Right lobe of liver (tissue), 6 donors: ENCODE data around the gene TMEM245. TPM values are rescaled to one million over a fixed set of nuclear protein-coding genes. Genes with fewer than 3 reads are reported as not detected.

ENCODE experiments used
- ATAC-seq, 4 donors: fragments of 200-7000 bp; cut with Tn5 transposase; one replicate each; pipeline ENCODE4 v1.9.1; 2020; ENCODE audit warnings: mild to moderate bottlenecking in 4 of 4, moderate library complexity in 4 of 4
- DNase-seq, 3 donors: peaks; one replicate each; pipeline ENCODE4 v3.0.0-alpha.2; 2020
- H3K27ac ChIP-seq, 3 donors: fragments of 200-600 bp; one replicate each; pipeline ENCODE4 v1.8.0; 2022
- H3K27me3 ChIP-seq, 2 donors: fragments of 200-600 bp; one replicate each; pipeline ENCODE4 v1.8.0; 2022
- H3K36me3 ChIP-seq, 4 donors: fragments of 200-600 bp; sonication (generic) in 1 of 4; one replicate each; pipeline versions ENCODE4 v1.5.1 to v1.8.0; 2017 to 2022; ENCODE audit warnings: control low read depth in 1 of 4
- H3K4me1 ChIP-seq, 4 donors: fragments of 200-600 bp; sonication (generic) in 1 of 4; one replicate each; pipeline versions ENCODE4 v1.5.1 to v1.8.0; 2017 to 2022; ENCODE audit warnings: control low read depth in 1 of 4
- H3K4me3 ChIP-seq, 3 donors: fragments of 200-600 bp; one replicate each; pipeline ENCODE4 v1.8.0; 2022
- H3K9me3 ChIP-seq, 4 donors: fragments of 200-600 bp; sonication (generic) in 1 of 4; one replicate each; pipeline versions ENCODE4 v1.5.1 to v1.8.0; 2017 to 2022; ENCODE audit warnings: control low read depth in 1 of 4
- CTCF ChIP-seq, 4 donors: fragments of 200-600 bp in 3 of 4; fragments of 450-650 bp in 1 of 4; IDR thresholded peaks; one replicate each; pipeline versions ENCODE4 v1.5.1 to v1.8.0; 2016 to 2022; ENCODE audit warnings: antibody characterized with exemption in 4 of 4, mild to moderate bottlenecking in 2 of 4
- POLR2A ChIP-seq: fragments of 450-650 bp; IDR thresholded peaks from one replicate; pipeline ENCODE4 v1.6.1; 2017; ENCODE audit warnings: antibody characterized with exemption, mild to moderate bottlenecking
- WGBS: methylation state at CpG from one replicate; pipeline ENCODE4 v1.1.6; 2018; ENCODE audit warnings: low coverage, low lambda C conversion rate; ENCODE audit not compliant: insufficient coverage; ENCODE audit errors: missing lambda C conversion rate; 5-methylcytosine and 5-hydroxymethylcytosine counted together
- intact Hi-C, 2 donors: fragments of 100-400 bp; cut with DNase I; formaldehyde crosslinking; loops; one replicate each; pipeline versions ENCODE4 v1.11.2 to v1.14.1; 2022
- total RNA-seq, 6 experiments: library from RNA; depleted of rRNA in 2 of 6; stranded (reverse); fragments of >200 nt in 2 of 6; fragmentation: NEBNext Ultra II Directional in 3 of 6; extraction: Animal tissue kit (Norgen Biotek cat#: 25700) in 3 of 6; gene quantifications; one replicate each; pipeline versions ENCODE4 v1.1.0 to v1.2.4, GENCODE V29; 2016 to 2023
- donor health status: DM: no; HTN: yes; CAD: no.
- donor health status: DM: no; HTN: no; CAD: no.
- donor health status: DM: no; HTN: no; CAD: no.
- donor health status: DM: no; HTN: yes; CAD: no.
- donor health status: DM: no; HTN: yes; CAD: no.

Gene TMEM245
- total RNA-seq, 6 experiments from 2014 or later, result 24.7 to 39.5 (median 36.8) TPM

DNA sequence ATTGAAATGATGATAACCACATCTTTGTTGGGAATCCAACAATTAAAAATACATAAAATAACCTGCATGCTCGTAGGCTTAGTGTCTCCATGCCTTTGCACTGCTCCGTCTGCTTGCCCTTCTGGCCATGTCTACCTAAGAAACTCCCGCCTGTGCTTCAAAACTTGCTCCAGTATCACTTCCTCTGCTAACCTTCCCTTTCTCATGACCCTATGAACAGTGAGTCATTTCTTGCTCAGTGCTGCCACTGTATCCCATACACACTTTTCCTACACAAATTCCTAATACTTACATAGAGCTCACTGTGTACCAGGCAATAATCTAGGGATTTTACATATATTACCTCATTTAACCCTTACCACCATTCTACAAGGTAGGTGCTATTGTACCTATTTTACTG is 33.5 kb downstream of the TMEM245 start:
- 76% methylated on average over 2 of the region's 3 CpGs for WGBS
- Histone ChIP-seq H3K4me3 (no peak overlapping the region), H3K4me1 (peaks cover 0 to 15% (median 2%) of the 10 kb centered on the region in 4 donors), H3K27ac (no peak overlapping the region), H3K27me3 (no peaks in the 10 kb centered on the region), H3K9me3 (no peaks in the 10 kb centered on the region), H3K36me3 (peaks cover 0 to 39% (median 0%) of the 10 kb centered on the region in 4 donors)
- intact Hi-C loops, result no loop called here
- ATAC-seq (peak in 2 of 4 donors; percentile 37 to 51), DNase-seq (no peak)
- TF ChIP-seq CTCF (IDR thresholded peaks at IDR 0.05) (no peak), POLR2A (no peak)

DNA sequence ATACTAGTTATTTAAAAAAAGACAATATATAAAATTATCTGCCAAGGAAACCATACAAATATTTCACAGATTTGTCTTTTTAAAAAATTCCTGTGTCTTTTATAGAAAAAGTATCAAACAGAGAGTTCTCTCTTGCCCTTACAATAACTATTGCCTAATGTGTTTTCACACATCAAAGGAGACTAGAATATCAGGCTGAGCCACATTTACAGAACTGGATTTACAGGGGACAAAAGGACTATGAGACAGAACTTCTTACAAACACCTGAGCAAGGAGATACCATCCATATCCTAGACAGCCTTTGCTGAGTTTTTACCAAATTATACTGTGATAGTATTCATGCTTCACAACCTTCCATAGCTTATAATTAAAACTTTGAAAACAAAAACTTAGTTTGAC is 34.2 kb downstream of the TMEM245 start:
- Histone ChIP-seq H3K4me3 (no peak overlapping the region), H3K4me1 (peaks cover 0 to 15% (median 4%) of the 10 kb centered on the region in 4 donors), H3K36me3 (peaks cover 0 to 31% (median 0%) of the 10 kb centered on the region in 4 donors), H3K27ac (no peak overlapping the region), H3K27me3 (no peaks in the 10 kb centered on the region), H3K9me3 (no peaks in the 10 kb centered on the region)
- intact Hi-C loops, result no loop called here
- TF ChIP-seq CTCF (IDR thresholded peaks at IDR 0.05) (no peak), POLR2A (no peak)
- ATAC-seq, result peak in 1 of 4 donors; percentile 21
- no peak for DNase-seq

DNA sequence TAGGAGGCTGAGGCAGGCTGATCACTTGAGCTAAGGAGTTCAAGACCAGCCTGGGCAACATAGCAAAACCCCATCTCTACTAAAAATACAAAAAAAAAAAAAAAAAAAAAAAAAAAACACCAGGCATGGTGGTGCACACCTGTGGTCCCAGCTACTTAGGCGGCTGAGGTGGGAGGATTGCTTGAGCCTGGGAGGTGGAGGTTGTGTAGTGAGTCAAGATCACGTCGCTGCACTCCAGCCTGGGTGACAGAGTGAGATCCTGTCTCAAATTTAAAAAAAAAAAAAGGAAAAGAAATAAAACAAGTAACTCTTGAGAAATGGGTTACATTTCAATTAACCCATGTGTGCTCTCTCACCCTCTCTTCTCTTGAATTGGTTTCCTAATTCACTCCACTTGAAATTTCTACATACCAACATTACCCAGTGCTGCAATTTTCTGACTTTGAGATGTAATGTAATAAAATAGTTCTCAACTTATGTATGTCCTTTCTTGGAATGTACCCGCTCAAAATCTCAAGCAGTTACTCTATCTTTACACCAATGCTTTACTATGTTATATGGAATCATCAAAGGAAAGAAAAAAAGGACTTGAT is 35.8 kb downstream of the TMEM245 start:
- no peak for TF ChIP-seq CTCF (IDR thresholded peaks at IDR 0.05)
- TF ChIP-seq POLR2A, result no peak
- ATAC-seq (no peak), DNase-seq (no peak)
- intact Hi-C loops, result no loop called here
- Histone ChIP-seq H3K27ac (no peak overlapping the region), H3K4me3 (no peak overlapping the region), H3K4me1 (peaks cover 0 to 15% (median 4%) of the 10 kb centered on the region in 4 donors), H3K9me3 (no peaks in the 10 kb centered on the region), H3K36me3 (peaks cover 0 to 23% (median 3%) of the 10 kb centered on the region in 4 donors), H3K27me3 (no peaks in the 10 kb centered on the region)
- 96% methylated on average over 4 of the region's 4 CpGs for WGBS

- Histone ChIP-seq H3K36me3 (peaks cover 0 to 29% (median 3%) of the 10 kb centered on the region in 4 donors), H3K4me3 (no peak overlapping the region), H3K27me3 (no peaks in the 10 kb centered on the region), H3K9me3 (no peaks in the 10 kb centered on the region), H3K4me1 (peaks cover 0 to 15% (median 4%) of the 10 kb centered on the region in 4 donors), H3K27ac (peak overlapping the region in 1 of 3 donors; percentile 56)
- TF ChIP-seq CTCF (IDR thresholded peaks at IDR 0.05) (no peak), POLR2A (no peak)
- 75% methylated on average over 2 of the region's 7 CpGs for WGBS
- ATAC-seq, result no peak
- no peak for DNase-seq
- intact Hi-C loops, result no loop called here
These were observed 36.6 kb downstream of the TMEM245 start for GRCh38 chr9:109083141-109083540.
